OCI-LY1 (cell line): Measurements from ENCODE around the gene POLR1E.

Source experiments
- CTCF ChIP-seq: fragments of 200-600 bp; sonication (generic), shearing (Covaris generic); IDR thresholded peaks from 2 replicates; pipeline ENCODE4 v1.5.1; 2017; ENCODE audit warnings: mild to moderate bottlenecking, antibody characterized with exemption, low read length, moderate library complexity, mixed read lengths
- EZH2 ChIP-seq: fragments of 200-600 bp; sonication (generic), shearing (Covaris generic); IDR thresholded peaks from 2 replicates; pipeline ENCODE4 v1.8.0; 2017; ENCODE audit warnings: borderline replicate concordance, mixed run types, mild to moderate bottlenecking, antibody characterized with exemption, low read length, moderate library complexity, mixed read lengths

GRCh38 chr9:37486616-37487548, 1.1 kb downstream of the POLR1E start:
- TF ChIP-seq CTCF: no peak
- TF ChIP-seq EZH2: no peak
